GM23338 (cell line): ENCODE data around the gene BPIFB6. TPM values are rescaled to one million over a fixed set of nuclear protein-coding genes. Genes with fewer than 3 reads are reported as not detected.
"Not testable (repeated sequence)": the region's sequence is repeated elsewhere in the genome, so short reads cannot be mapped to it uniquely, and the experiment has no call there.

Experiments used
- ATAC-seq: fragments of 200-7000 bp; cut with Tn5 transposase; 3 replicates; pipeline ENCODE4 v1.9.1; 2020
- DNase-seq: peaks from one replicate; pipeline ENCODE4 v3.0.0-alpha.2; 2015; ENCODE audit warnings: low spot score
- H2AFZ ChIP-seq: fragments of 200-600 bp; sonication (generic); 2 replicates; pipeline ENCODE4 v1.8.0; 2016; ENCODE audit warnings: antibody characterized with exemption, mild to moderate bottlenecking, moderate library complexity
- H3F3A ChIP-seq: fragments of 200-600 bp; sonication (generic); replicated peaks from 2 replicates; pipeline ENCODE4 v1.8.0; 2017; ENCODE audit warnings: antibody characterized with exemption, mixed run types, low read depth
- H3K27ac ChIP-seq: fragments of 200-600 bp; sonication (generic); 2 replicates; pipeline ENCODE4 v1.6.1; 2016; ENCODE audit warnings: low read depth
- H3K27me3 ChIP-seq: fragments of 200-600 bp; sonication (generic); 2 replicates; pipeline ENCODE4 v1.8.0; 2016; ENCODE audit warnings: mild to moderate bottlenecking, mixed run types, moderate library complexity; ENCODE audit not compliant: insufficient read depth
- H3K36me3 ChIP-seq: fragments of 200-600 bp; sonication (generic); 2 replicates; pipeline ENCODE4 v1.8.0; 2016; ENCODE audit warnings: mild to moderate bottlenecking; ENCODE audit not compliant: insufficient read depth
- H3K4me1 ChIP-seq: fragments of 200-600 bp; sonication (generic); 2 replicates; pipeline ENCODE4 v1.8.0; 2016; ENCODE audit warnings: mild to moderate bottlenecking, moderate library complexity; ENCODE audit not compliant: insufficient read depth
- H3K4me2 ChIP-seq: fragments of 200-600 bp; sonication (generic); 2 replicates; pipeline ENCODE4 v1.7.1; 2017; ENCODE audit warnings: mixed run types
- H3K4me3 ChIP-seq: fragments of 200-600 bp; sonication (generic); 2 replicates; pipeline ENCODE4 v1.6.1; 2016; ENCODE audit warnings: mixed run types
- H3K79me2 ChIP-seq: fragments of 200-600 bp; sonication (generic); replicated peaks from 2 replicates; pipeline ENCODE4 v1.8.0; 2017; ENCODE audit warnings: mild to moderate bottlenecking; ENCODE audit not compliant: insufficient read depth
- H3K9me2 ChIP-seq: fragments of 200-600 bp; sonication (generic); 2 replicates; pipeline ENCODE4 v1.8.0; 2017; ENCODE audit not compliant: insufficient read depth
- H4K20me1 ChIP-seq: fragments of 200-600 bp; sonication (generic); replicated peaks from 2 replicates; pipeline ENCODE4 v1.8.0; 2017; ENCODE audit warnings: mild to moderate bottlenecking; ENCODE audit not compliant: insufficient read depth
- H3K27ac Mint-ChIP-seq: 2 replicates; pipeline ENCODE4 v1.8.0; 2020; ENCODE audit warnings: inconsistent platforms, mild to moderate bottlenecking, moderate library complexity, mixed read lengths
- H3K27me3 Mint-ChIP-seq: 3 replicates; pipeline ENCODE4 v1.8.0; 2022; ENCODE audit warnings: low read depth, mild to moderate bottlenecking, moderate library complexity, mixed read lengths, inconsistent platforms; ENCODE audit not compliant: insufficient read depth, poor library complexity
- H3K36me3 Mint-ChIP-seq: 3 replicates; pipeline ENCODE4 v1.8.0; 2021; ENCODE audit warnings: low read depth, mild to moderate bottlenecking, inconsistent platforms, moderate library complexity, mixed read lengths
- H3K4me1 Mint-ChIP-seq: 3 replicates; pipeline ENCODE4 v1.8.0; 2020; ENCODE audit warnings: mild to moderate bottlenecking, inconsistent platforms, mixed read lengths
- H3K4me3 Mint-ChIP-seq: 3 replicates; pipeline ENCODE4 v1.8.0; 2021; ENCODE audit warnings: moderate library complexity, mild to moderate bottlenecking, inconsistent platforms, mixed read lengths
- H3K9me3 Mint-ChIP-seq: 3 replicates; pipeline ENCODE4 v1.8.0; 2020; ENCODE audit warnings: moderate library complexity, mild to moderate bottlenecking, inconsistent platforms, mixed read lengths
- CREB1 ChIP-seq: fragments of 250-450 bp; sonication (Bioruptor Pico); IDR thresholded peaks from 2 replicates; pipeline ENCODE4 v1.5.0; 2020; ENCODE audit warnings: low read depth, mild to moderate bottlenecking, moderate library complexity
- EZH2 ChIP-seq: fragments of 200-600 bp; sonication (generic); IDR thresholded peaks from one replicate; pipeline ENCODE4 v1.8.0; 2017; ENCODE audit warnings: antibody characterized with exemption, mild to moderate bottlenecking, low read depth; ENCODE audit not compliant: unreplicated experiment
- NANOG ChIP-seq: IDR thresholded peaks from 2 replicates; pipeline ENCODE4 v1.6.1; 2016; ENCODE audit warnings: antibody characterized with exemption, borderline replicate concordance
- ZNF114 ChIP-seq: fragments of 250-450 bp; sonication (Bioruptor Pico); IDR thresholded peaks from 2 replicates; pipeline ENCODE4 v1.5.0; 2020; ENCODE audit warnings: mild to moderate bottlenecking, moderate library complexity
- polyA plus RNA-seq: library from polyadenylated mRNA; unstranded; fragments of >200 nt; fragmentation: Nextera tagmentation; extraction: Ambion mirVana; gene quantifications from 2 replicates; pipeline ENCODE4 v1.2.1, GENCODE V29; 2016
- total RNA-seq: library from RNA; depleted of rRNA; stranded (reverse); fragments of >200 nt; shearing (Covaris generic); gene quantifications from 2 replicates; pipeline ENCODE4 v1.2.3, GENCODE V29; 2014
- TF ChIP-seq, protein P1 (sequence below): IDR thresholded peaks from 2 replicates; pipeline ENCODE4 v1.6.1; 2016; ENCODE audit warnings: antibody characterized with exemption
- TF ChIP-seq, protein P2 (sequence below), 2 experiments: fragments of 200-600 bp in 1 of 2; sonication (generic) in 1 of 2; conservative IDR thresholded peaks; 2 replicates each; pipeline versions ENCODE4 v1.5.1 to v1.6.1; 2016 to 2017; ENCODE audit warnings: antibody characterized with exemption in 2 of 2, low read depth in 2 of 2, mild to moderate bottlenecking in 2 of 2, moderate library complexity in 1 of 2
- TF ChIP-seq, protein P3 (sequence below): fragments of 250-450 bp; sonication (Bioruptor Pico); IDR thresholded peaks from 2 replicates; pipeline ENCODE4 v1.5.0; 2020; ENCODE audit warnings: mild to moderate bottlenecking, moderate library complexity

Gene BPIFB6
- total and polyA plus RNA-seq, 2 experiments from 2014 or later, result not detected

DNA sequence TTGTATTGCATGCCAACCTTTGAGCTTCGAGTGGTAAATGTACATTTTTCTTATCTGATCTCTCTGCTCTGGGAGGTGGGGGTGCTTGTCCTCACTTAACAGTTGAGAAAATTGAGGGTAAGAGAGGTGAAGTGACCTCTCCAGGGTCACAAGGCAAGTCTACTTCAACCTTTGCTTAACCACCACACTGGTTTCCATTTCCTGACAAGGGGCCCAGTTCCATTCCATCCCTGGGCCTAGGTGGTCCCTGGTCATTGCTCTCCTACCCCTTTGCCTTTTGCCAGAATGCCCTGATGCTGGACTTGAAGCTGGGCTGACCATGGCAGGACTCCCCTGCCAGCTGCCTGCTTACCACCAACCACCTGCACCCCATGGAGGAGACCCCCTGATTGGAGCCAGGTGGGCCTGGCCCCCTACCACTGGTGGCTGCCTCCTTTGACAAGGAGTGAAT is 12.3 kb downstream of the BPIFB6 start:
- peaks cover 9% of the 10 kb centered on the region for H3K36me3 Mint-ChIP-seq
- H3K9me2 ChIP-seq, result peaks cover 3% of the 10 kb centered on the region; the same call in 1 of the 2 replicates
- no peak for TF ChIP-seq CREB1 (CRISPR knock-in tag)
- no peak for TF ChIP-seq EZH2
- TF ChIP-seq, protein P1, sequence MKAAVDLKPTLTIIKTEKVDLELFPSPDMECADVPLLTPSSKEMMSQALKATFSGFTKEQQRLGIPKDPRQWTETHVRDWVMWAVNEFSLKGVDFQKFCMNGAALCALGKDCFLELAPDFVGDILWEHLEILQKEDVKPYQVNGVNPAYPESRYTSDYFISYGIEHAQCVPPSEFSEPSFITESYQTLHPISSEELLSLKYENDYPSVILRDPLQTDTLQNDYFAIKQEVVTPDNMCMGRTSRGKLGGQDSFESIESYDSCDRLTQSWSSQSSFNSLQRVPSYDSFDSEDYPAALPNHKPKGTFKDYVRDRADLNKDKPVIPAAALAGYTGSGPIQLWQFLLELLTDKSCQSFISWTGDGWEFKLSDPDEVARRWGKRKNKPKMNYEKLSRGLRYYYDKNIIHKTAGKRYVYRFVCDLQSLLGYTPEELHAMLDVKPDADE, result no peak
- DNase-seq (no peak), ATAC-seq (no peak)
- no peaks in the 10 kb centered on the region for H3K4me1 Mint-ChIP-seq
- H3K9me3 Mint-ChIP-seq, result peaks cover 29% of the 10 kb centered on the region
- H3K4me1 ChIP-seq, result no peaks in the 10 kb centered on the region
- H3K36me3 ChIP-seq, result no peaks in the 10 kb centered on the region; the same call in 1 of the 2 replicates
- no peaks in the 10 kb centered on the region for H3K79me2 ChIP-seq
- no peaks in the 10 kb centered on the region for H3F3A ChIP-seq
- H2AFZ ChIP-seq, result no peak overlapping the region
- H3K27me3 ChIP-seq, result no peaks in the 10 kb centered on the region
- H3K4me3 ChIP-seq, result no peak overlapping the region
- H3K27ac ChIP-seq, result no peak overlapping the region
- H3K4me2 ChIP-seq, result no peak overlapping the region
- peaks cover 8% of the 10 kb centered on the region for H3K27me3 Mint-ChIP-seq
- no peak overlapping the region for H3K4me3 Mint-ChIP-seq
- no peak overlapping the region for H3K27ac Mint-ChIP-seq
- H4K20me1 ChIP-seq, result no peaks in the 10 kb centered on the region

GRCh38 chr20:33045129-33045721 is 13.8 kb downstream of the BPIFB6 start:
- Mint-ChIP-seq H3K9me3 (peaks cover 29% of the 10 kb centered on the region), H3K27me3 (peaks cover 11% of the 10 kb centered on the region)
- not testable (repeated sequence) for H2AFZ ChIP-seq, H4K20me1 ChIP-seq, H3K27me3 ChIP-seq, H3K4me3 ChIP-seq, H3K36me3 Mint-ChIP-seq, H3K79me2 ChIP-seq, H3K36me3 ChIP-seq, H3F3A ChIP-seq, ATAC-seq, H3K27ac Mint-ChIP-seq, H3K4me3 Mint-ChIP-seq, H3K27ac ChIP-seq, H3K4me2 ChIP-seq, H3K4me1 Mint-ChIP-seq, DNase-seq, H3K9me2 ChIP-seq, H3K4me1 ChIP-seq

DNA sequence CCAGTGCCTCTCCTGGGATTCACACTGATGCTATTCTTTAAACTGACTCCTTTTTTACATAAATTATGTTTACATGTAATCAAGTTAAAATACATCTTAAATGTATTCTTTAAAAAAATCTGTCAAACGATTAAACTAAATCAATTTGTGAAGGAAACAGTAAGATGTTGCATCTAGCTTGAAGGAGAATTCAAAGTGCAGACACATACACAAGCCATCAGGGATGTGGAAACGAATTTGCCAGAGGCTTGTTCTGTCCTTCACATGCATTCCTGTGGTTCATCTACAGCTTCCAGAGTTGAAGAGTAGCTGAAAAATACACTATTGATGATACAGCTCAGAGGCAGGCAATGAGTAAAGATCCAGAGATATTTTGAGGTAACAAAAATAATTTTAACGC is 15.0 kb downstream of the BPIFB6 start:
- Histone ChIP-seq H2AFZ (no peak overlapping the region), H3K36me3 (no peaks in the 10 kb centered on the region; the same call in 1 of the 2 replicates), H3K79me2 (no peaks in the 10 kb centered on the region), H3K4me1 (no peaks in the 10 kb centered on the region), H3K27me3 (no peaks in the 10 kb centered on the region), H4K20me1 (no peaks in the 10 kb centered on the region), H3K27ac (no peak overlapping the region), H3K4me2 (no peak overlapping the region), H3K9me2 (peaks cover 3% of the 10 kb centered on the region; the same call in 1 of the 2 replicates), H3K4me3 (no peak overlapping the region), H3F3A (no peaks in the 10 kb centered on the region)
- Mint-ChIP-seq H3K27ac (no peak overlapping the region), H3K36me3 (peaks cover 9% of the 10 kb centered on the region), H3K9me3 (peaks cover 29% of the 10 kb centered on the region), H3K4me1 (no peaks in the 10 kb centered on the region), H3K27me3 (peaks cover 10% of the 10 kb centered on the region), H3K4me3 (no peak overlapping the region)
- no peak for DNase-seq
- ATAC-seq, result no peak
- TF ChIP-seq, protein P2, sequence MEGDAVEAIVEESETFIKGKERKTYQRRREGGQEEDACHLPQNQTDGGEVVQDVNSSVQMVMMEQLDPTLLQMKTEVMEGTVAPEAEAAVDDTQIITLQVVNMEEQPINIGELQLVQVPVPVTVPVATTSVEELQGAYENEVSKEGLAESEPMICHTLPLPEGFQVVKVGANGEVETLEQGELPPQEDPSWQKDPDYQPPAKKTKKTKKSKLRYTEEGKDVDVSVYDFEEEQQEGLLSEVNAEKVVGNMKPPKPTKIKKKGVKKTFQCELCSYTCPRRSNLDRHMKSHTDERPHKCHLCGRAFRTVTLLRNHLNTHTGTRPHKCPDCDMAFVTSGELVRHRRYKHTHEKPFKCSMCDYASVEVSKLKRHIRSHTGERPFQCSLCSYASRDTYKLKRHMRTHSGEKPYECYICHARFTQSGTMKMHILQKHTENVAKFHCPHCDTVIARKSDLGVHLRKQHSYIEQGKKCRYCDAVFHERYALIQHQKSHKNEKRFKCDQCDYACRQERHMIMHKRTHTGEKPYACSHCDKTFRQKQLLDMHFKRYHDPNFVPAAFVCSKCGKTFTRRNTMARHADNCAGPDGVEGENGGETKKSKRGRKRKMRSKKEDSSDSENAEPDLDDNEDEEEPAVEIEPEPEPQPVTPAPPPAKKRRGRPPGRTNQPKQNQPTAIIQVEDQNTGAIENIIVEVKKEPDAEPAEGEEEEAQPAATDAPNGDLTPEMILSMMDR (conservative IDR thresholded peaks at IDR 0.05; ENCODE audit: low read depth in 2 of 2), result no peak
- TF ChIP-seq NANOG (no peak), ZNF114 (CRISPR knock-in tag) (no peak), EZH2 (no peak)
- TF ChIP-seq, protein P3, sequence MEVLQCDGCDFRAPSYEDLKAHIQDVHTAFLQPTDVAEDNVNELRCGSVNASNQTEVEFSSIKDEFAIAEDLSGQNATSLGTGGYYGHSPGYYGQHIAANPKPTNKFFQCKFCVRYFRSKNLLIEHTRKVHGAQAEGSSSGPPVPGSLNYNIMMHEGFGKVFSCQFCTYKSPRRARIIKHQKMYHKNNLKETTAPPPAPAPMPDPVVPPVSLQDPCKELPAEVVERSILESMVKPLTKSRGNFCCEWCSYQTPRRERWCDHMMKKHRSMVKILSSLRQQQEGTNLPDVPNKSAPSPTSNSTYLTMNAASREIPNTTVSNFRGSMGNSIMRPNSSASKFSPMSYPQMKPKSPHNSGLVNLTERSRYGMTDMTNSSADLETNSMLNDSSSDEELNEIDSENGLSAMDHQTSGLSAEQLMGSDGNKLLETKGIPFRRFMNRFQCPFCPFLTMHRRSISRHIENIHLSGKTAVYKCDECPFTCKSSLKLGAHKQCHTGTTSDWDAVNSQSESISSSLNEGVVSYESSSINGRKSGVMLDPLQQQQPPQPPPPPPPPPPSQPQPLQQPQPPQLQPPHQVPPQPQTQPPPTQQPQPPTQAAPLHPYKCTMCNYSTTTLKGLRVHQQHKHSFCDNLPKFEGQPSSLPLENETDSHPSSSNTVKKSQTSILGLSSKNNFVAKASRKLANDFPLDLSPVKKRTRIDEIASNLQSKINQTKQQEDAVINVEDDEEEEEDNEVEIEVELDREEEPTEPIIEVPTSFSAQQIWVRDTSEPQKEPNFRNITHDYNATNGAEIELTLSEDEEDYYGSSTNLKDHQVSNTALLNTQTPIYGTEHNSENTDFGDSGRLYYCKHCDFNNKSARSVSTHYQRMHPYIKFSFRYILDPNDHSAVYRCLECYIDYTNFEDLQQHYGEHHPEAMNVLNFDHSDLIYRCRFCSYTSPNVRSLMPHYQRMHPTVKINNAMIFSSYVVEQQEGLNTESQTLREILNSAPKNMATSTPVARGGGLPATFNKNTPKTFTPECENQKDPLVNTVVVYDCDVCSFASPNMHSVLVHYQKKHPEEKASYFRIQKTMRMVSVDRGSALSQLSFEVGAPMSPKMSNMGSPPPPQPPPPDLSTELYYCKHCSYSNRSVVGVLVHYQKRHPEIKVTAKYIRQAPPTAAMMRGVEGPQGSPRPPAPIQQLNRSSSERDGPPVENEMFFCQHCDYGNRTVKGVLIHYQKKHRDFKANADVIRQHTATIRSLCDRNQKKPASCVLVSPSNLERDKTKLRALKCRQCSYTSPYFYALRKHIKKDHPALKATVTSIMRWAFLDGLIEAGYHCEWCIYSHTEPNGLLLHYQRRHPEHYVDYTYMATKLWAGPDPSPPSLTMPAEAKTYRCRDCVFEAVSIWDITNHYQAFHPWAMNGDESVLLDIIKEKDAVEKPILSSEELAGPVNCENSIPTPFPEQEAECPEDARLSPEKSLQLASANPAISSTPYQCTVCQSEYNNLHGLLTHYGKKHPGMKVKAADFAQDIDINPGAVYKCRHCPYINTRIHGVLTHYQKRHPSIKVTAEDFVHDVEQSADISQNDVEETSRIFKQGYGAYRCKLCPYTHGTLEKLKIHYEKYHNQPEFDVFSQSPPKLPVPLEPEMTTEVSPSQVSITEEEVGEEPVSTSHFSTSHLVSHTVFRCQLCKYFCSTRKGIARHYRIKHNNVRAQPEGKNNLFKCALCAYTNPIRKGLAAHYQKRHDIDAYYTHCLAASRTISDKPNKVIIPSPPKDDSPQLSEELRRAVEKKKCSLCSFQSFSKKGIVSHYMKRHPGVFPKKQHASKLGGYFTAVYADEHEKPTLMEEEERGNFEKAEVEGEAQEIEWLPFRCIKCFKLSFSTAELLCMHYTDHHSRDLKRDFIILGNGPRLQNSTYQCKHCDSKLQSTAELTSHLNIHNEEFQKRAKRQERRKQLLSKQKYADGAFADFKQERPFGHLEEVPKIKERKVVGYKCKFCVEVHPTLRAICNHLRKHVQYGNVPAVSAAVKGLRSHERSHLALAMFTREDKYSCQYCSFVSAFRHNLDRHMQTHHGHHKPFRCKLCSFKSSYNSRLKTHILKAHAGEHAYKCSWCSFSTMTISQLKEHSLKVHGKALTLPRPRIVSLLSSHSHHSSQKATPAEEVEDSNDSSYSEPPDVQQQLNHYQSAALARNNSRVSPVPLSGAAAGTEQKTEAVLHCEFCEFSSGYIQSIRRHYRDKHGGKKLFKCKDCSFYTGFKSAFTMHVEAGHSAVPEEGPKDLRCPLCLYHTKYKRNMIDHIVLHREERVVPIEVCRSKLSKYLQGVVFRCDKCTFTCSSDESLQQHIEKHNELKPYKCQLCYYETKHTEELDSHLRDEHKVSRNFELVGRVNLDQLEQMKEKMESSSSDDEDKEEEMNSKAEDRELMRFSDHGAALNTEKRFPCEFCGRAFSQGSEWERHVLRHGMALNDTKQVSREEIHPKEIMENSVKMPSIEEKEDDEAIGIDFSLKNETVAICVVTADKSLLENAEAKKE (CRISPR knock-in tag), result no peak
